HCT116 (cell line): Measurements from ENCODE around the gene PRKG1. TPM values are rescaled to one million over a fixed set of nuclear protein-coding genes. Genes with fewer than 3 reads are reported as not detected.

ENCODE experiments used
- ATAC-seq: fragments of 200-7000 bp; cut with Tn5 transposase; 2 replicates; pipeline ENCODE4 v1.9.1; 2020; ENCODE audit warnings: mild to moderate bottlenecking, moderate library complexity
- BruUV-seq: library from RNA; stranded (reverse); fragments of 400-500 nt; replicated peaks from 2 replicates; lab custom pipeline; 2021; lab: Mats Ljungman, UMichigan
- CTCF ChIA-PET: fragments of 300-600 bp; sonication (Branson Sonifier 250); formaldehyde crosslinking; loops from one replicate; lab custom pipeline; 2021; ENCODE audit warnings: antibody characterized with exemption; lab: Charles Lee
- POLR2A ChIA-PET: fragments of 300-600, 350-600 bp; sonication (Branson Sonifier 250); formaldehyde crosslinking; loops from one replicate; lab custom pipeline; 2021; ENCODE audit warnings: antibody characterized with exemption; lab: Charles Lee
- RAD21 ChIA-PET, 2 experiments: fragments of 300-600 bp; sonication (Branson Sonifier 250); formaldehyde crosslinking; loops; one replicate each; lab custom pipeline; 2023; ENCODE audit warnings: low total read pairs in 2 of 2; ENCODE audit not compliant: uncharacterized antibody in 2 of 2, unreplicated experiment in 2 of 2, low non-redundant PET in 1 of 2; lab: Charles Lee
- DNase-seq: peaks from one replicate; pipeline ENCODE4 v3.0.0-alpha.2; 2010; ENCODE audit warnings: low read depth, low spot score
- H2AFZ ChIP-seq: fragments of 200-600 bp; shearing (Covaris generic), sonication (generic); 2 replicates; pipeline ENCODE4 v1.6.1; 2017; ENCODE audit warnings: low read depth, mixed run types, mixed read lengths, antibody characterized with exemption, low read length; ENCODE audit not compliant: poor library complexity, severe bottlenecking
- H3K27ac ChIP-seq: 2 replicates; pipeline ENCODE4 v1.5.1; 2012; ENCODE audit warnings: low read depth, low read length
- H3K27me3 ChIP-seq: fragments of 200-600 bp; sonication (generic); 2 replicates; pipeline ENCODE4 v1.6.1; 2016; ENCODE audit warnings: mixed run types, low read length, mixed read lengths; ENCODE audit not compliant: insufficient read depth
- H3K36me3 ChIP-seq, 2 experiments: fragments of 200-500 bp in 1 of 2; fragments of 200-600 bp in 1 of 2; sonication (Bioruptor generic) in 1 of 2; sonication (generic) in 1 of 2; 2 replicates each; pipeline versions ENCODE4 v1.5.1 to v1.6.1; 2014 to 2016; ENCODE audit warnings: low read length in 2 of 2, inconsistent platforms in 1 of 2, mixed read lengths in 1 of 2, mixed run types in 1 of 2; ENCODE audit not compliant: insufficient read depth in 2 of 2, control insufficient read depth in 1 of 2
- H3K4me1 ChIP-seq, 2 experiments: fragments of 200-600 bp in 1 of 2; sonication (generic) in 1 of 2; 2 replicates each; pipeline versions ENCODE4 v1.5.1 to v1.6.1; 2012 to 2017; ENCODE audit warnings: low read length in 2 of 2, inconsistent platforms in 1 of 2, mild to moderate bottlenecking in 1 of 2, mixed read lengths in 1 of 2, mixed run types in 1 of 2, moderate library complexity in 1 of 2; ENCODE audit not compliant: insufficient read depth in 2 of 2, control insufficient read depth in 1 of 2
- H3K4me2 ChIP-seq: fragments of 200-600 bp; sonication (generic); 2 replicates; pipeline ENCODE4 v1.6.1; 2017; ENCODE audit warnings: mixed run types, low read length, mixed read lengths
- H3K4me3 ChIP-seq, 2 experiments: fragments of 200-600 bp in 1 of 2; sonication (generic) in 1 of 2; replicated peaks in 1 of 2; 2 replicates each; pipeline ENCODE4 v1.5.1; 2011 to 2016; ENCODE audit warnings: low read length in 2 of 2, control low read depth in 1 of 2, low read depth in 1 of 2, mild to moderate bottlenecking in 1 of 2, mixed read lengths in 1 of 2, mixed run types in 1 of 2
- H3K79me2 ChIP-seq: fragments of 200-600 bp; sonication (generic); 2 replicates; pipeline ENCODE4 v1.6.1; 2017; ENCODE audit warnings: mild to moderate bottlenecking, mixed run types, low read length, moderate library complexity, mixed read lengths; ENCODE audit not compliant: insufficient read depth
- H3K9ac ChIP-seq: fragments of 200-600 bp; sonication (generic); 2 replicates; pipeline ENCODE4 v1.6.1; 2016; ENCODE audit warnings: low read length, mixed read lengths
- H3K9me2 ChIP-seq: fragments of 200-600 bp; sonication (generic), shearing (Covaris generic); 2 replicates; pipeline ENCODE4 v1.6.1; 2017; ENCODE audit warnings: mixed run types, mild to moderate bottlenecking, moderate library complexity; ENCODE audit not compliant: insufficient read depth
- H3K9me3 ChIP-seq, 2 experiments: fragments of 200-500 bp in 1 of 2; fragments of 200-600 bp in 1 of 2; sonication (Bioruptor generic) in 1 of 2; sonication (generic) in 1 of 2; 2 replicates each; pipeline ENCODE4 v1.6.1; 2014 to 2017; ENCODE audit warnings: low read length in 2 of 2, mixed read lengths in 2 of 2, inconsistent platforms in 1 of 2, low read depth in 1 of 2, mild to moderate bottlenecking in 1 of 2, mixed run types in 1 of 2, moderate library complexity in 1 of 2; ENCODE audit not compliant: control insufficient read depth in 1 of 2, insufficient read depth in 1 of 2
- H4K20me1 ChIP-seq: fragments of 200-600 bp; sonication (generic), shearing (Covaris generic); 2 replicates; pipeline ENCODE4 v1.6.1; 2017; ENCODE audit warnings: mixed run types, mild to moderate bottlenecking, moderate library complexity; ENCODE audit not compliant: insufficient read depth
- ATF3 ChIP-seq: IDR thresholded peaks from 2 replicates; pipeline ENCODE4 v1.6.1; 2012
- CBX3 ChIP-seq: IDR thresholded peaks from 2 replicates; pipeline ENCODE4 v1.6.1; 2012; ENCODE audit warnings: low read depth
- CTCF ChIP-seq, 3 experiments: fragments of 200-600 bp in 1 of 3; sonication (generic) in 1 of 3; IDR thresholded peaks in 2 of 3; conservative IDR thresholded peaks in 1 of 3; 2 replicates each; pipeline ENCODE4 v1.5.1; 2012 to 2017; ENCODE audit warnings: low read depth in 2 of 3, low read length in 2 of 3, antibody characterized with exemption in 1 of 3, borderline replicate concordance in 1 of 3, control low read depth in 1 of 3, mild to moderate bottlenecking in 1 of 3, mixed read lengths in 1 of 3, mixed run types in 1 of 3, moderate library complexity in 1 of 3; ENCODE audit not compliant: insufficient read depth in 1 of 3
- ELF1 ChIP-seq: IDR thresholded peaks from 2 replicates; pipeline ENCODE4 v1.6.1; 2012; ENCODE audit warnings: low read depth, borderline replicate concordance
- EZH2phosphoT487 ChIP-seq: fragments of 200-600 bp; IDR thresholded peaks from 2 replicates; pipeline ENCODE4 v1.6.1; 2018; ENCODE audit warnings: antibody characterized with exemption, borderline replicate concordance
- JUND ChIP-seq: IDR thresholded peaks from 2 replicates; pipeline ENCODE4 v1.6.1; 2012
- SIN3A ChIP-seq: IDR thresholded peaks from 2 replicates; pipeline ENCODE4 v1.6.1; 2012; ENCODE audit warnings: low read depth
- TCF7L2 ChIP-seq: IDR thresholded peaks from 2 replicates; pipeline ENCODE4 v1.7.0; 2011; ENCODE audit warnings: borderline replicate concordance, inconsistent platforms; ENCODE audit not compliant: insufficient read depth, insufficient read length; ENCODE audit errors: extremely low read depth
- ZBTB33 ChIP-seq: IDR thresholded peaks from 2 replicates; pipeline ENCODE4 v1.6.1; 2011; ENCODE audit warnings: mild to moderate bottlenecking, low read length, moderate library complexity; ENCODE audit not compliant: insufficient replicate concordance; ENCODE audit errors: extremely low read depth
- intact Hi-C: fragments of 100-400 bp; cut with micrococcal nuclease; formaldehyde crosslinking; loops from 2 replicates; pipeline ENCODE4 v1.10.0; 2022
- total RNA-seq: library from RNA; stranded (reverse); gene quantifications from one replicate; pipeline ENCODE4 v1.2.1, GENCODE V29; 2021; ENCODE audit not compliant: unreplicated experiment

Gene PRKG1
- total RNA-seq, 1 experiment from 2014 or later = 1.4 TPM

- BruUV-seq = no TSS peak
- Histone ChIP-seq H4K20me1 (no peaks in the 10 kb centered on the region), H3K9me2 (no peaks in the 10 kb centered on the region), H3K9ac (no peak overlapping the region), H3K9me3 (no peaks in the 10 kb centered on the region), H2AFZ (no peak overlapping the region), H3K27me3 (peaks cover 4% of the 10 kb centered on the region; the same call in 1 of the 2 replicates)
- DNase-seq = no peak
- CTCF ChIA-PET = no interaction called here
- RAD21 ChIA-PET = no interaction called here
- intact Hi-C loops = no loop called here
- TF ChIP-seq TCF7L2 (no peak), CTCF (IDR thresholded peaks at IDR 0.05 in 2 of 3, conservative IDR thresholded peaks at IDR 0.05 in 1 of 3; ENCODE audit: borderline replicate concordance in 1 of 3, insufficient read depth in 1 of 3, low read depth in 2 of 3, low read length in 2 of 3) (no peak), ATF3 (no peak), ELF1 (no peak), SIN3A (no peak), JUND (no peak), EZH2phosphoT487 (no peak), ZBTB33 (no peak), CBX3 (no peak)
- TF ChIP-seq, all 23 proteins: peak for 0
- Histone ChIP-seq H3K4me2 (no peak overlapping the region), H3K79me2 (no peaks in the 10 kb centered on the region), H3K27ac (no peak overlapping the region), H3K36me3 (no peaks in the 10 kb centered on the region), H3K4me3 (no peak overlapping the region), H3K4me1 (no peaks in the 10 kb centered on the region)
- POLR2A ChIA-PET = no interaction called here
- no peak for ATAC-seq
Measured at GRCh38 chr10:51399840-51400239, 325.6 kb downstream of the PRKG1 start.
